ENCODE results near the gene PIK3R1. TPM values are rescaled to one million over a fixed set of nuclear protein-coding genes. Genes with fewer than 3 reads are reported as not detected.

Gene PIK3R1
- total RNA-seq, 1 experiment from 2014 or later: 47.8 TPM

GRCh38 chr5:68315679-68316271 lies 100.2 kb downstream of the PIK3R1 start:
- Histone ChIP-seq H3K27me3 (replicated peaks; ENCODE audit: control insufficient read depth, insufficient read depth, low read length) (no peaks in the 10 kb centered on the region), H3K9me3 (no peaks in the 10 kb centered on the region), H3K4me3 (ENCODE audit: low read depth, low read length) (no peak overlapping the region), H3K4me1 (peaks cover 53% of the 10 kb centered on the region), H3K36me3 (ENCODE audit: control insufficient read depth, insufficient read depth, low read length) (no peaks in the 10 kb centered on the region; the same call in 1 of the 2 replicates)
- no peak overlapping the region for H3K4me3 Mint-ChIP-seq (ENCODE audit: unreplicated experiment)
- no peak overlapping the region for H3K27ac Mint-ChIP-seq (ENCODE audit: unreplicated experiment)
- H3K36me3 Mint-ChIP-seq (ENCODE audit: insufficient read depth, unreplicated experiment): no peaks in the 10 kb centered on the region
- POLR2A ChIA-PET: no interaction called here
- no peaks in the 10 kb centered on the region for H3K9me3 Mint-ChIP-seq (ENCODE audit: unreplicated experiment)
- H3K4me1 Mint-ChIP-seq (ENCODE audit: low read depth, unreplicated experiment): peaks cover 33% of the 10 kb centered on the region
- CTCF ChIA-PET: no interaction called here
- DNase-seq: peak in 1 of 2 experiments; percentile 37
- intact Hi-C loops (cut with micrococcal nuclease; ENCODE audit: unreplicated experiment): no loop called here
- H3K27me3 Mint-ChIP-seq (ENCODE audit: insufficient read depth, unreplicated experiment): no peaks in the 10 kb centered on the region
- TF ChIP-seq, protein P1, sequence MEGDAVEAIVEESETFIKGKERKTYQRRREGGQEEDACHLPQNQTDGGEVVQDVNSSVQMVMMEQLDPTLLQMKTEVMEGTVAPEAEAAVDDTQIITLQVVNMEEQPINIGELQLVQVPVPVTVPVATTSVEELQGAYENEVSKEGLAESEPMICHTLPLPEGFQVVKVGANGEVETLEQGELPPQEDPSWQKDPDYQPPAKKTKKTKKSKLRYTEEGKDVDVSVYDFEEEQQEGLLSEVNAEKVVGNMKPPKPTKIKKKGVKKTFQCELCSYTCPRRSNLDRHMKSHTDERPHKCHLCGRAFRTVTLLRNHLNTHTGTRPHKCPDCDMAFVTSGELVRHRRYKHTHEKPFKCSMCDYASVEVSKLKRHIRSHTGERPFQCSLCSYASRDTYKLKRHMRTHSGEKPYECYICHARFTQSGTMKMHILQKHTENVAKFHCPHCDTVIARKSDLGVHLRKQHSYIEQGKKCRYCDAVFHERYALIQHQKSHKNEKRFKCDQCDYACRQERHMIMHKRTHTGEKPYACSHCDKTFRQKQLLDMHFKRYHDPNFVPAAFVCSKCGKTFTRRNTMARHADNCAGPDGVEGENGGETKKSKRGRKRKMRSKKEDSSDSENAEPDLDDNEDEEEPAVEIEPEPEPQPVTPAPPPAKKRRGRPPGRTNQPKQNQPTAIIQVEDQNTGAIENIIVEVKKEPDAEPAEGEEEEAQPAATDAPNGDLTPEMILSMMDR (IDR thresholded peaks at IDR 0.05; ENCODE audit: insufficient read depth in 1 of 2, low read depth in 1 of 2, low read length in 1 of 2, severe bottlenecking in 1 of 2, unreplicated experiment in 1 of 2): no peak
- BruUV-seq (replicated peaks): no TSS peak

GRCh38 chr5:68316469-68316868 lies 100.9 kb downstream of the PIK3R1 start:
- intact Hi-C loops (cut with micrococcal nuclease; ENCODE audit: unreplicated experiment): no loop called here

GRCh38 chr5:68317646-68318045 lies 102.1 kb downstream of the PIK3R1 start:
- Histone ChIP-seq H3K4me3 (ENCODE audit: low read depth, low read length) (no peak overlapping the region), H3K36me3 (ENCODE audit: control insufficient read depth, insufficient read depth, low read length) (no peaks in the 10 kb centered on the region; the same call in 1 of the 2 replicates), H3K4me1 (peaks cover 52% of the 10 kb centered on the region), H3K9me3 (no peaks in the 10 kb centered on the region), H3K27me3 (replicated peaks; ENCODE audit: control insufficient read depth, insufficient read depth, low read length) (no peaks in the 10 kb centered on the region)
- CTCF ChIA-PET: interaction anchor here (0.6 kb wide), 1 partner anchor 144 kb away, joined by 3 read pairs; no protein-coding TSS in a partner anchor
- no TSS peak for BruUV-seq (replicated peaks)
- Mint-ChIP-seq H3K27me3 (ENCODE audit: insufficient read depth, unreplicated experiment) (no peaks in the 10 kb centered on the region), H3K4me1 (ENCODE audit: low read depth, unreplicated experiment) (peaks cover 35% of the 10 kb centered on the region), H3K27ac (ENCODE audit: unreplicated experiment) (peak overlapping the region; percentile 30), H3K4me3 (ENCODE audit: unreplicated experiment) (no peak overlapping the region), H3K36me3 (ENCODE audit: insufficient read depth, unreplicated experiment) (no peaks in the 10 kb centered on the region), H3K9me3 (ENCODE audit: unreplicated experiment) (no peaks in the 10 kb centered on the region)
- DNase-seq: no peak
- TF ChIP-seq, protein P1 (IDR thresholded peaks at IDR 0.05; ENCODE audit: insufficient read depth in 1 of 2, low read depth in 1 of 2, low read length in 1 of 2, severe bottlenecking in 1 of 2, unreplicated experiment in 1 of 2): no peak
- intact Hi-C loops (cut with micrococcal nuclease; ENCODE audit: unreplicated experiment): no loop called here
- POLR2A ChIA-PET: no interaction called here

More at GRCh38 chr5:68316469-68316868, 100.9 kb downstream of the PIK3R1 start:
- H3K27me3 Mint-ChIP-seq (ENCODE audit: insufficient read depth, unreplicated experiment): no peaks in the 10 kb centered on the region
- no peaks in the 10 kb centered on the region for H3K36me3 Mint-ChIP-seq (ENCODE audit: insufficient read depth, unreplicated experiment)
- no peak overlapping the region for H3K27ac Mint-ChIP-seq (ENCODE audit: unreplicated experiment)
- TF ChIP-seq, protein P1 (IDR thresholded peaks at IDR 0.05; ENCODE audit: insufficient read depth in 1 of 2, low read depth in 1 of 2, low read length in 1 of 2, severe bottlenecking in 1 of 2, unreplicated experiment in 1 of 2): no peak
- no peak overlapping the region for H3K4me3 Mint-ChIP-seq (ENCODE audit: unreplicated experiment)
- H3K9me3 ChIP-seq: no peaks in the 10 kb centered on the region
- no peaks in the 10 kb centered on the region; the same call in 1 of the 2 replicates for H3K36me3 ChIP-seq (ENCODE audit: control insufficient read depth, insufficient read depth, low read length)
- H3K9me3 Mint-ChIP-seq (ENCODE audit: unreplicated experiment): no peaks in the 10 kb centered on the region
- H3K4me1 Mint-ChIP-seq (ENCODE audit: low read depth, unreplicated experiment): peaks cover 35% of the 10 kb centered on the region
- no peaks in the 10 kb centered on the region for H3K27me3 ChIP-seq (replicated peaks; ENCODE audit: control insufficient read depth, insufficient read depth, low read length)
- H3K4me1 ChIP-seq: peaks cover 52% of the 10 kb centered on the region
- H3K4me3 ChIP-seq (ENCODE audit: low read depth, low read length): no peak overlapping the region
- POLR2A ChIA-PET: no interaction called here
- BruUV-seq (replicated peaks): no TSS peak
- no peak for DNase-seq
- CTCF ChIA-PET: interaction anchor here (0.5 kb wide), 1 partner anchor 1137 kb away, joined by 5 read pairs; no protein-coding TSS in a partner anchor
